Neutrophil (primary cell): ENCODE results near the gene PPP2R5C.
"Not testable (repeated sequence)": the region's sequence is repeated elsewhere in the genome, so short reads cannot be mapped to it uniquely, and the experiment has no call there.

Source experiments
- H3K27ac ChIP-seq: fragments of 200-600 bp; sonication (generic); 2 replicates; pipeline ENCODE4 v1.5.1; 2016; ENCODE audit warnings: mild to moderate bottlenecking, moderate library complexity
- H3K27me3 ChIP-seq: fragments of 200-600 bp; sonication (generic); 2 replicates; pipeline ENCODE4 v1.6.0; 2016; ENCODE audit warnings: mild to moderate bottlenecking
- H3K36me3 ChIP-seq: fragments of 200-600 bp; sonication (generic); 2 replicates; pipeline ENCODE4 v1.5.1; 2017
- H3K4me1 ChIP-seq, 2 experiments: fragments of 200-600 bp in 1 of 2; sonication (generic) in 1 of 2; 1 replicate in 1 of 2; 2 replicates in 1 of 2; pipeline versions ENCODE4 v1.5.1 to v1.6.1; 2013 to 2016; ENCODE audit warnings: low read depth in 1 of 2, low read length in 1 of 2, mild to moderate bottlenecking in 1 of 2, moderate library complexity in 1 of 2; ENCODE audit not compliant: control insufficient read depth in 1 of 2, insufficient read depth in 1 of 2
- H3K4me3 ChIP-seq, 2 experiments: fragments of 200-600 bp in 1 of 2; sonication (generic) in 1 of 2; 1 replicate in 1 of 2; 2 replicates in 1 of 2; pipeline ENCODE4 v1.5.1; 2013 to 2016; ENCODE audit warnings: low read depth in 1 of 2, low read length in 1 of 2, mild to moderate bottlenecking in 1 of 2, moderate library complexity in 1 of 2
- H3K9me3 ChIP-seq: fragments of 200-600 bp; sonication (generic); 2 replicates; pipeline ENCODE4 v1.5.1; 2016
- TF ChIP-seq, protein P1 (sequence below): fragments of 200-600 bp; sonication (generic); IDR thresholded peaks from 2 replicates; pipeline ENCODE4 v1.5.1; 2016; ENCODE audit warnings: antibody characterized with exemption

Gene PPP2R5C

GRCh38 chr14:101719045-101719645, 42.4 kb upstream of the PPP2R5C start:
- Histone ChIP-seq H3K27me3 (peaks cover 9% of the 10 kb centered on the region), H3K36me3 (no peaks in the 10 kb centered on the region), H3K9me3 (no peaks in the 10 kb centered on the region), H3K4me3 (no peak overlapping the region), H3K4me1 (peaks cover 20 to 22% of the 10 kb centered on the region in 2 experiments), H3K27ac (no peak overlapping the region)
- TF ChIP-seq, protein P1, sequence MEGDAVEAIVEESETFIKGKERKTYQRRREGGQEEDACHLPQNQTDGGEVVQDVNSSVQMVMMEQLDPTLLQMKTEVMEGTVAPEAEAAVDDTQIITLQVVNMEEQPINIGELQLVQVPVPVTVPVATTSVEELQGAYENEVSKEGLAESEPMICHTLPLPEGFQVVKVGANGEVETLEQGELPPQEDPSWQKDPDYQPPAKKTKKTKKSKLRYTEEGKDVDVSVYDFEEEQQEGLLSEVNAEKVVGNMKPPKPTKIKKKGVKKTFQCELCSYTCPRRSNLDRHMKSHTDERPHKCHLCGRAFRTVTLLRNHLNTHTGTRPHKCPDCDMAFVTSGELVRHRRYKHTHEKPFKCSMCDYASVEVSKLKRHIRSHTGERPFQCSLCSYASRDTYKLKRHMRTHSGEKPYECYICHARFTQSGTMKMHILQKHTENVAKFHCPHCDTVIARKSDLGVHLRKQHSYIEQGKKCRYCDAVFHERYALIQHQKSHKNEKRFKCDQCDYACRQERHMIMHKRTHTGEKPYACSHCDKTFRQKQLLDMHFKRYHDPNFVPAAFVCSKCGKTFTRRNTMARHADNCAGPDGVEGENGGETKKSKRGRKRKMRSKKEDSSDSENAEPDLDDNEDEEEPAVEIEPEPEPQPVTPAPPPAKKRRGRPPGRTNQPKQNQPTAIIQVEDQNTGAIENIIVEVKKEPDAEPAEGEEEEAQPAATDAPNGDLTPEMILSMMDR, result no peak

- H3K9me3 ChIP-seq, result no peaks in the 10 kb centered on the region
- no peak overlapping the region for H3K4me3 ChIP-seq
- H3K4me1 ChIP-seq, result peaks cover 20 to 22% of the 10 kb centered on the region in 2 experiments
- no peaks in the 10 kb centered on the region for H3K36me3 ChIP-seq
- TF ChIP-seq, protein P1, result no peak
- peaks cover 9% of the 10 kb centered on the region for H3K27me3 ChIP-seq
- no peak overlapping the region for H3K27ac ChIP-seq
Measured at GRCh38 chr14:101719708-101720107, 41.8 kb upstream of the PPP2R5C start.

GRCh38 chr14:101721111-101721510, 40.4 kb upstream of the PPP2R5C start:
- peaks cover 30 to 33% of the 10 kb centered on the region in 2 experiments for H3K4me1 ChIP-seq
- no peaks in the 10 kb centered on the region for H3K9me3 ChIP-seq
- H3K36me3 ChIP-seq, result no peaks in the 10 kb centered on the region
- peaks cover 9% of the 10 kb centered on the region for H3K27me3 ChIP-seq
- no peak overlapping the region for H3K27ac ChIP-seq
- no peak overlapping the region for H3K4me3 ChIP-seq
- TF ChIP-seq, protein P1, result no peak

- peak overlapping the region; percentile 2 to 24 for H3K4me3 ChIP-seq
- H3K27me3 ChIP-seq, result peaks cover 6% of the 10 kb centered on the region
- no peaks in the 10 kb centered on the region for H3K9me3 ChIP-seq
- TF ChIP-seq, protein P1, result no peak
- peaks cover 40 to 43% of the 10 kb centered on the region in 2 experiments for H3K4me1 ChIP-seq
- peak overlapping the region; percentile 76 for H3K27ac ChIP-seq
- H3K36me3 ChIP-seq, result no peaks in the 10 kb centered on the region
Measured at GRCh38 chr14:101721951-101722661, 39.4 kb upstream of the PPP2R5C start.

- H3K4me1 ChIP-seq, result peaks cover 49 to 51% of the 10 kb centered on the region in 2 experiments
- peaks cover 6% of the 10 kb centered on the region for H3K27me3 ChIP-seq
- TF ChIP-seq, protein P1, result no peak
- H3K4me3 ChIP-seq, result no peak overlapping the region
- no peaks in the 10 kb centered on the region for H3K36me3 ChIP-seq
- peak overlapping the region; percentile 25 for H3K27ac ChIP-seq
- no peaks in the 10 kb centered on the region for H3K9me3 ChIP-seq
Measured at GRCh38 chr14:101723061-101723595, 38.4 kb upstream of the PPP2R5C start.

DNA sequence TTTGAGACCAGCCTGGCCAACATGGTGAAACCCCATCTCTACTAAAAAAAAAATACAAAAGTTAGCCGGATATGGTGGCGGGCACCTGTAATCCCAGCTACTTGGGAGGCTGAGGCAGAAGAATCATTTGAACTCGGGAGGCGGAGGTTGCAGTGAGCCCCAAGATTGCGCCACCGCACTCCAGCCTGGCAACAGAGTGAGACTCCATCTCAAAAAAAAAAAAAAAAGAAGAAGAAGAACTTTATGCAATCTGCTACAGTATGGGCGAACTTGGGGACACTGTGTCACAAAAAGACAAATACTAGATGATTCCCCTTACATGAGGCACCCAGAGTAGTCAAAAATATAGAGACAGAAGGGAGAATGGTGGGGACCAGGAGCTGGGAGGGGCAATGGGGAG, 35.9 kb upstream of the PPP2R5C start:
- peak overlapping the region in 1 of 2 experiments; percentile 28 for H3K4me3 ChIP-seq
- H3K9me3 ChIP-seq, H3K27me3 ChIP-seq, H3K36me3 ChIP-seq: not testable (repeated sequence)
- peaks cover 61 to 74% of the 10 kb centered on the region in 2 experiments for H3K4me1 ChIP-seq
- H3K27ac ChIP-seq, result peak overlapping the region; percentile 78
